Stimulated activated memory B cell treated with anti-CD40 and anti-IgM and Interleukin-4, amounts not matched to agents 10 μg/mL and 1 μg/mL and 100 μg/mL, for 72 hours (primary cell): Measurements from ENCODE around the gene CCDC148.

Experiments used
- ATAC-seq: fragments of 150-1000 bp; cut with Tn5 transposase; 2 replicates; pipeline ENCODE4 v1.10.0; 2021
- H3K27ac Mint-ChIP-seq: one replicate; pipeline ENCODE4 v1.8.0; 2022; ENCODE audit warnings: mild to moderate bottlenecking, mixed read lengths
- H3K27me3 Mint-ChIP-seq: one replicate; pipeline ENCODE4 v1.8.0; 2022; ENCODE audit warnings: mixed read lengths
- H3K36me3 Mint-ChIP-seq: one replicate; pipeline ENCODE4 v1.8.0; 2022; ENCODE audit warnings: mixed read lengths
- H3K4me1 Mint-ChIP-seq: one replicate; pipeline ENCODE4 v1.8.0; 2022; ENCODE audit warnings: mixed read lengths
- H3K4me3 Mint-ChIP-seq: one replicate; pipeline ENCODE4 v1.8.0; 2022; ENCODE audit warnings: mild to moderate bottlenecking, moderate library complexity, mixed read lengths
- H3K9me3 Mint-ChIP-seq: one replicate; pipeline ENCODE4 v1.8.0; 2022; ENCODE audit warnings: mixed read lengths

Gene CCDC148

DNA sequence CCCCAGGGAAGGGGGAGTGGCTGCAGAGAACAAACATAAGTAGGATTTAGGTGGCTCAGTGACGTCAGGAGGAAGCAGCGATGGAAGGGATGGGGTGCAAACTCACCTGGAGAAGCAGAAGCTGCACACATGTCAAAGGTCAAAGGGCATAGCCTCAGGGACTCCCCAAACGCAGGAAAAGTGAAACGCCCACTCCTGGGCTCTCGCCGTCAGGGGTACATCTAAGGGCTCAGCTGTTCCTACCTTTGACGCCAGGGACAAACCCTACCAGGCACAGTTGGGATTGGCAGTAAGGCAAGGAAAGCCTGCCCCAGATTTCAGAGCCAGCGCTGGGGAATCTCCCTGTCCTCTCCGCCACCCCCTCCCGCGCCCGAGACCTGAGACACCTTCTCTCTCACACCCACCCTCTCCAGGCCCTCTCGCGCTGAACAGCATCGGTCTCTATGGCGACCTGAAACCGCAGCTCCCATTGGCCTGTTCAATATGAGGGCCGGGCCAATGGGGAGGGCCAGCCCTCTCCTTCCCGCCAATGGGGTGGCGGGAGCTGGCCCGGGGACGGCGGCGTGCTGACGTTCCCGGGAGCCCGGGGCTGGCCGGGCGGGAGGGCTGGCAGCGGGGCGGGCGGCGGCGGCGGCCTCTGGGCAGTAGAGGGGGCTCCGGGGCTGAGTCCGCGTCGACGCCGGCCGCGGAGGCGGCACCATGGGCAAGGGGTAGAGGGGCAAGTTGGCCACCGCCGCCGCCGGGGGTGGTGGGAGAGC lies at the start of gene CCDC148, which contains the start of gene PKP4:
Gene CCDC148, minus strand, starts transcription at position 445 of the 758 bp plus-strand sequence. Its CDS starts 314 bp downstream, at position 131.
Gene PKP4, plus strand, starts transcription at position 644 of the 758 bp plus-strand sequence. CDS start 76,233 bp downstream, outside the sequence.
- Mint-ChIP-seq H3K4me1 (peaks cover 9% of the 10 kb centered on the region), H3K9me3 (no peaks in the 10 kb centered on the region), H3K27ac (peak within 1 kb of the TSS; percentile 47), H3K4me3 (peak within 1 kb of the TSS; percentile 95), H3K27me3 (peaks cover 23% of the 10 kb centered on the region), H3K36me3 (no peaks in the 10 kb centered on the region)
- peak; percentile 99 for ATAC-seq

DNA sequence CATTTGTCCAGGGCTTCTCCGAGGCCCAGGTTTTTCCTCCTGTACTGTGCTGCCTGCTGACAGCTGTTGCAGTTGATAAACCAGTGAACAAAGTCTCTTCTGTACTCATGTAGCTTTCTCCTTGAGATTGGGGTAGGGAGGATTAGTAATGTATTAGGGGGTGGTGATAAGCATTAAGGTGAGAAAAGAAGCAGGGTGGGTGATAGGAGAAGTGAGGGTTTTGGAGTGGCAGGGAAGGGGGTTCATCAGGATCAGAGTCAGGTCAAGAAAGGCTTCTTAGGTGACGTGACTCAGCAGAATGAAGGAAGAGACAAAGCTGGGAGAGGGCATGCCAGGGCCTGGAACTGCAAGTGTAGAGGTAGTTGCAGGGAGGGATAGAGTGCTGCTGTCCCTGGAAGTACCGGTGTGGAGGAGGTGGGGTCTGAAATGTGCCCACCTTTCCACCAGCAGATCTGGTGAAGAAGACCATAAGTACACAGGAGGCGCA lies 48.9 kb upstream of the CCDC148 start:
- H3K27me3 Mint-ChIP-seq = no peaks in the 10 kb centered on the region
- H3K4me1 Mint-ChIP-seq = no peaks in the 10 kb centered on the region
- H3K4me3 Mint-ChIP-seq = no peak overlapping the region
- no peak overlapping the region for H3K27ac Mint-ChIP-seq
- no peak for ATAC-seq
- no peaks in the 10 kb centered on the region for H3K9me3 Mint-ChIP-seq
- no peaks in the 10 kb centered on the region for H3K36me3 Mint-ChIP-seq

DNA sequence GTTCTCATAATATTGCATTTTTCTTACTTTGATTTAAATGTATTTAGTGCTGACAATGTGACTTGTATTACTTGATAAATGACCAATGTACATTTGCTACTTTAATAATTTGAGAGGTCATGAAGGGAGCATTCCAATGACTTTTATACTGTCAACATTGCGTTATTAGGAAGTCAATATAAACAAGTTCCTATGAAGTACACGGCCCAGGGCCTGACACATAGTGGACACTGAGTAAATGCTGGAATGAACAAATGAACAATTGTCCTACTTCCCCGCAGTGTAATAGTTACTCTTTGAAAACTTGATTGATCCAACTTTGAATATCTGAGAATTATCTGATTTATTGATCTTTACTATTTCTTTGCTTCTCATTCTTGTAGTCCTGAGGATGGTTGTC lies 47.5 kb upstream of the CCDC148 start:
- Mint-ChIP-seq H3K4me3 (no peak overlapping the region), H3K27ac (no peak overlapping the region), H3K9me3 (no peaks in the 10 kb centered on the region), H3K36me3 (no peaks in the 10 kb centered on the region), H3K27me3 (no peaks in the 10 kb centered on the region), H3K4me1 (no peaks in the 10 kb centered on the region)
- no peak for ATAC-seq

DNA sequence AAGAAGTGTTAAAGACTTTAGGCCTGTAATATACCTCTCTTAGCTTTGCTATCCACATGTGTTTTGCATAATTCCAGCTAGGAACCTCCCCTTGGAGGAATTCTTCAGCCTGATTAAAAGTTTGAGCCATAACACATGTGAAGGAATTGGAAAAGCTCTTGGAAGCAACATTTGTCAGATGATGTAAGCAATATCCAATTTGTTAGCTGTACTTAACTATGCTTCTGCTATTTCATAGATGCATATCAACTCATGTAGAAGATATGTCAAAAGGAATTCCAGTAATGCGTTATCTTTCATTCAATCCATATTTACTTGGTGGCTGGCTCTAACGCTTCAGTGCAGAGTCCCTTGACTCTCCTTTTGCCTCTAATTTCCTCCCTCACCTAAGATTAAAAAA lies 46.4 kb upstream of the CCDC148 start:
- ATAC-seq = no peak
- no peaks in the 10 kb centered on the region for H3K36me3 Mint-ChIP-seq
- H3K9me3 Mint-ChIP-seq = no peaks in the 10 kb centered on the region
- H3K27ac Mint-ChIP-seq = no peak overlapping the region
- no peaks in the 10 kb centered on the region for H3K27me3 Mint-ChIP-seq
- H3K4me3 Mint-ChIP-seq = no peak overlapping the region
- H3K4me1 Mint-ChIP-seq = no peaks in the 10 kb centered on the region

DNA sequence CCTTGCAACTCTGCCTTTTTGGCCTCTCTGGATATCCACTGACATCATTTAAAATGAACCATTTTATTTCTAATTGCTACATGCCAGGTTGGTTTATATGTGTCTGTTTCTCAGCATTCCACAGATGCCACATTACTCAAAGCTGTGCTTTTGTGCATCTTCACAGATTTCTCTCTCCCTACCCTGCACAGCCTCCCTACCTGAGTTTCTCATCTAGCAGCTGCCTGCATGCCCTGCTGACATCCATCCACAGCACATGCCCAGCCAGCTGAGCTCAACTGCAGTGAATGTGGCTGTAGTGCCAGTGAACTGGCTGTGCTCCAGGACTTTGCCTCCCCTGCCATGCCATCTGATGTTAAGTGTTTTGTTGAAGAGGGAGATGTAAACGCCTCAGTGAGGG lies 44.7 kb upstream of the CCDC148 start:
- Mint-ChIP-seq H3K27ac (no peak overlapping the region), H3K9me3 (no peaks in the 10 kb centered on the region), H3K4me1 (no peaks in the 10 kb centered on the region), H3K4me3 (no peak overlapping the region), H3K27me3 (no peaks in the 10 kb centered on the region), H3K36me3 (no peaks in the 10 kb centered on the region)
- ATAC-seq = peak; percentile 5

DNA sequence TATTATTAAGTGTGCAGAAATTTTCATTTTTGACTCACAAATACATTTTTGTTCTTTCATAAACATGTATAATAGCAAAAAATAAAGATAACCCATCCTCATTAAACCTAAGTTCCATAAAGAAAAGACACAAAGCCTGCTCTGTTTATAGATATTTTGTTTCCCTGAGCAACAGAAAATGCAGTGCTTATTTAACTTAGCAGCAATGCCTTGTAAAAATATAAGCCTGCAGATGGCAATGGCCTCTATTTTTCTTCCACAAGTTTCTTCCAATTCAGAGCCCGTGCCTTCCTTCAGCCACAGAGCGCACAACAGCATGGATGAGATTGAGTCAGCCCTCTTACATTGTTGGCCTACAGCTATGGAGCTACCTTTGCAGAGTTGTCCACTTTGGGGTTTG lies 43.8 kb upstream of the CCDC148 start:
- H3K4me3 Mint-ChIP-seq = no peak overlapping the region
- no peaks in the 10 kb centered on the region for H3K4me1 Mint-ChIP-seq
- no peak overlapping the region for H3K27ac Mint-ChIP-seq
- no peaks in the 10 kb centered on the region for H3K9me3 Mint-ChIP-seq
- H3K36me3 Mint-ChIP-seq = no peaks in the 10 kb centered on the region
- H3K27me3 Mint-ChIP-seq = no peaks in the 10 kb centered on the region
- no peak for ATAC-seq

DNA sequence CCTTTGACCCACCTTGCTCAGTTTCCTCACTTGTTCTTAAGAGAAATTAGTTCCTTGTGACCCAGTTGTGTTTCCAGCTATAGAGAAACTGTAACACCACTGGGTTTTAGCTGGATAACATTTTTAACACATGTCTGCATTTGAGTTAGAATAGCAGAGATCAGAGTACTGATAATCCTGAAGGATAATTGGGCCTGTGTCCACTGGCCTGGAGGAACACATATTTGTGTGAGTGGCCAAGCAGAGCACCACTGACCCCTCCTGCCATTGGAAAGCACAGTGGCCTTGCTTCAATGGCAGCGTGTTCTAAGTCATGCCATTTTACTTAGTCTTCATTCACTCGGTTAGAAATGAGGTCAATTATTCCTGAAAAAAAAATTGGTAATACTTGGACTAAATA lies 42.8 kb upstream of the CCDC148 start:
- no peaks in the 10 kb centered on the region for H3K27me3 Mint-ChIP-seq
- H3K36me3 Mint-ChIP-seq = no peaks in the 10 kb centered on the region
- H3K4me1 Mint-ChIP-seq = no peaks in the 10 kb centered on the region

DNA sequence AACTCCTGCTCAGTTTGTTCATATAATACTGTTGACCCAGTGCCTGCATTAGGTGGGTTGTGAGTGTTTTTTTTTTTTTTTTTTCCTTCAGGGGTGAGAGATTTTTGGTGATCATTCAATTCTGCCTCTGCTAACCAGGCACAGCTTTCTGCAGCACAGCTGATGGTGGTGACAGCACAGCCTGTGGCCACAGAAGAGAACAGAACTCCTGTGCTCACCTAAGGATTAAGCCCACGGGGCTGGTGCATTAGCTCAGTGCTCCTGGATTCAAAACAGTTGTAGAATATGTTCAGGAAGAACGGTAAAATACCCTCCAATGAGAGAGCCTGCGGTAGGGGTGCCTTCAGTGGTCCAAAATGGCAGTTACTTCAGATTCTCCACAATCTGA lies 42.2 kb upstream of the CCDC148 start:
- Mint-ChIP-seq H3K27ac (no peak overlapping the region), H3K9me3 (no peaks in the 10 kb centered on the region), H3K36me3 (no peaks in the 10 kb centered on the region), H3K27me3 (no peaks in the 10 kb centered on the region), H3K4me1 (no peaks in the 10 kb centered on the region), H3K4me3 (no peak overlapping the region)
- ATAC-seq = no peak

More for the DNA sequence above, 42.8 kb upstream of the CCDC148 start:
- Mint-ChIP-seq H3K27ac (no peak overlapping the region), H3K9me3 (no peaks in the 10 kb centered on the region), H3K4me3 (no peak overlapping the region)
- no peak for ATAC-seq

DNA sequence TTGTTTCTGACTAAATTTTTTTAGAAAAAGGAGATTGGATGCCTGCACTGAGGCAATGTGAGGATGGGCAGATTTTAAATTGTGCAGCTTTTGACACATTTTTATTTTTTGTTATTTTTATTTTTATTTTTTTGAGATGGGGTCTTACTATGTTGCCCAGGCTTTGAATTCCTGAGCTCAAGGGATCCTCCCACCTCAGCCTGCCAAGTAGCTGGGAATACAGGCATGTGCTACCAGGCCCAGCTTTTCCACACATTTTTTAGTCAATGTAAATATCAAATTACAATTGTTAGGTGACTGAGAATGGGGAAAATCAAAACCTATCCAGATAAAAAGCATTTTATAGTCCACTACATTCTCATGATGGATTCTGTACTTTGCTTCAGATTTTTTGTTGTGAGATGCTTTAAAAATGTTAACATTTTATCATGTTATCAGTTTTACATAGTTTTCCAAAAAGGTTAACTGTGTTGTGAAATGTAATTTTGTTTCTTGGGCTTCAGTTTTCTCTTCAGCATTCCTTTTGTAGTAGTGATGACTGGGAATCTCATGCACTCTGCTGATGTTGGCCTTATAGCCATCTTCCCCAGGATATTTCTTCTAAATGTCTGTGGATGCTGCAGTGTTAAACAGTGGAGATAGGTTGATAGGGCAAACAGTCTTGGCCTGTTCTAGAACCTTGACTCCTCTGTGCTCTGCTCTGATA lies 41.6 kb upstream of the CCDC148 start:
- no peak overlapping the region for H3K4me3 Mint-ChIP-seq
- no peaks in the 10 kb centered on the region for H3K27me3 Mint-ChIP-seq
- H3K36me3 Mint-ChIP-seq = no peaks in the 10 kb centered on the region
- no peaks in the 10 kb centered on the region for H3K4me1 Mint-ChIP-seq
- no peak overlapping the region for H3K27ac Mint-ChIP-seq
- H3K9me3 Mint-ChIP-seq = no peaks in the 10 kb centered on the region
- no peak for ATAC-seq

DNA sequence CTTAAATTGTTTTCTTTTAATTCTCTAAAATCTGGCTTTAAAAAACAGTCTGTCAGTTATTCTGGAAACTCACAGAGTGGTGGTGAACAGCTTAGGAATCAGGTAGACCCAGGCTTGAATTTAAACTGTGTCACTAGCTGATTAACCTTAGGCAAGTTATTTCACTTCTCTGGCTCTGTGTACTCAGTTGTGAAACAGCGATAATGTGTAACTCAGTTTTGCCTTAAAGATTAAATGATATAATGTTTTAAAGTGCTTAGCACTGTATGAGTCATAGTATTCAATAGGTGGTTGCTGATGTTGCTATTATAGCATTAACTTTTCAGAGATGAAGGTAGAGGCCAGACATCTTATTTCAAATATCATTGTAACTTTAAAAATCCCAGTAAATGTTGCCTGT lies 40.9 kb upstream of the CCDC148 start:
- Mint-ChIP-seq H3K36me3 (no peaks in the 10 kb centered on the region), H3K4me1 (no peaks in the 10 kb centered on the region), H3K27ac (no peak overlapping the region), H3K27me3 (no peaks in the 10 kb centered on the region), H3K9me3 (no peaks in the 10 kb centered on the region), H3K4me3 (no peak overlapping the region)
- ATAC-seq = no peak

DNA sequence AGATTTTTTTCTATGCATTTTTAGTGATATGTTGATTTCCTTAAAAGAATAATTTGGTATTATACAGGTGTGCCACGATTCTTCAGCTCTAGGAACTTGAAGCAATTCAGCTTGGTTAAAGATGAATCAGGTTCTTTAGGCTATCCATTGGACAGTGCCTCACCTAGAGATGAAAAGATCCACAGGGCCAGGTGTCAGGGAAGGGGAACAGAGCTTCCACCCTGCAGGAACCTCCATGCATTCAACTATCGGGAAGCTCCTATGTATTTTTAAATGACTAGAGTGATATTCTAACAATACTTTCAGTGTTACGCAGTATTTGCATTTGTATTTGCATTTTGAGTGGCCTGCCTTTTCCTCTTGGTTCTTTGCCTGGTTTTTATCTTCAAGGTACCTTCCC lies 40.4 kb upstream of the CCDC148 start:
- Mint-ChIP-seq H3K9me3 (no peaks in the 10 kb centered on the region), H3K36me3 (no peaks in the 10 kb centered on the region), H3K4me1 (no peaks in the 10 kb centered on the region), H3K27ac (no peak overlapping the region), H3K4me3 (no peak overlapping the region), H3K27me3 (no peaks in the 10 kb centered on the region)
- ATAC-seq = no peak

DNA sequence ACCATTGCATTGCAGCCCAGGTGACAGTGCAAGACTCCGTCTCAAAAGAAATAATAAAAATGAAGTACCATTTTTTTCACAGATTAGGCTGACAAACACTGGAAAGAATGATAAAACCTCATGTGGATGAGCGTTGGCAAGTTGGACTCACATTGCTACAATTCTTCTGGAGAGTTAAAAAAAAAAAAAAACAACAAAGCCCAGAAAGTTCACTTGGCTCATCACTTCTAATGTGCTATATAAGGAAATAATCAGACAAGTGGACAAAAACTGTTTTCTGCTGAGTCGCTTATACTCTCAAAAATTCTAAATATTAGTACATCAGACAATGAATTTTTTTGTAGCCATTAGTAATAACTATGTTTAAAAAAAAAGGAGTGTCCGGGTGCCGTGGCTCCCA lies 38.6 kb upstream of the CCDC148 start:
- Mint-ChIP-seq H3K4me3 (no peak overlapping the region), H3K9me3 (no peaks in the 10 kb centered on the region), H3K4me1 (no peaks in the 10 kb centered on the region), H3K36me3 (no peaks in the 10 kb centered on the region), H3K27me3 (no peaks in the 10 kb centered on the region), H3K27ac (no peak overlapping the region)
- ATAC-seq = no peak

DNA sequence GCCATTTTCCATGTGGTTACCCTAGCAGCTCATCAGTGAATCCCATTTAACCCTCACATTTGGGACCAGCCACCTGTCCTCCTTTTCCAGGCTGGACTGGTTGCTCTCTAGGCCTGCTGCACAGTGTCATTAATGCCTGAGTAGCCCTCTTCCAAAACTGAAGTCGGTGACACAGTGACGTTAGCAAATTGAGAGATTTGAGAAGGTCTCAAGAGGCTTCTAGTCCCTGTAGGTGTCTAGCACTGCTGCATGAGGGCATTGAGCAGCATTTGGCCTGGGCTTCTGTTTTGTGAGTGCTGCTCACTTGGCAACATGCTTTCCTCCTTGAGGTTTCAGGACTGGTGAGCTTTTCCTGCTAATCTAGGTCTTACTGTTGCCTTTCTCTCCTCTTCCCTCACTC lies 36.9 kb upstream of the CCDC148 start:
- no peaks in the 10 kb centered on the region for H3K9me3 Mint-ChIP-seq
- no peak for ATAC-seq
- no peak overlapping the region for H3K4me3 Mint-ChIP-seq
- no peak overlapping the region for H3K27ac Mint-ChIP-seq
- no peaks in the 10 kb centered on the region for H3K4me1 Mint-ChIP-seq
- no peaks in the 10 kb centered on the region for H3K27me3 Mint-ChIP-seq
- H3K36me3 Mint-ChIP-seq = no peaks in the 10 kb centered on the region

DNA sequence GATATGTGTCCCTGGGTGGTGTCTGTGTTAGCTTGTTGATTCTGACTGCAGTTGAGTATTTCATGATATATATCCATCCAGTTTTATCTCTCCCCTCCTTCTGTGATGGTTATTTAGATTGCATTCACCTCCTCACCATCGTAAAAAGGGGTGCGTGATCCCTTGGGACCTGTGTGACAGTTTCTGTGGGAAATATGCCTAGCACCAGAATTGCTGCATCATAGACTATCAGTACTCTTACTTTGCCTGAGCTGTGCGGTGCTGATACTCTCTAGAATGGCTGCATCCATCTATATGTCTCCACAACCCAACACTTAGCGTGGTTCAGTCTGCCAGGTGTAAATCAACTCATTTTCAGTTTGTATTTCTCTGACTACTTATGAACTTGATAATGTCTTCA lies 34.5 kb upstream of the CCDC148 start:
- Mint-ChIP-seq H3K36me3 (no peaks in the 10 kb centered on the region), H3K27ac (no peak overlapping the region), H3K27me3 (no peaks in the 10 kb centered on the region), H3K4me1 (no peaks in the 10 kb centered on the region), H3K9me3 (no peaks in the 10 kb centered on the region), H3K4me3 (no peak overlapping the region)
- ATAC-seq = no peak

DNA sequence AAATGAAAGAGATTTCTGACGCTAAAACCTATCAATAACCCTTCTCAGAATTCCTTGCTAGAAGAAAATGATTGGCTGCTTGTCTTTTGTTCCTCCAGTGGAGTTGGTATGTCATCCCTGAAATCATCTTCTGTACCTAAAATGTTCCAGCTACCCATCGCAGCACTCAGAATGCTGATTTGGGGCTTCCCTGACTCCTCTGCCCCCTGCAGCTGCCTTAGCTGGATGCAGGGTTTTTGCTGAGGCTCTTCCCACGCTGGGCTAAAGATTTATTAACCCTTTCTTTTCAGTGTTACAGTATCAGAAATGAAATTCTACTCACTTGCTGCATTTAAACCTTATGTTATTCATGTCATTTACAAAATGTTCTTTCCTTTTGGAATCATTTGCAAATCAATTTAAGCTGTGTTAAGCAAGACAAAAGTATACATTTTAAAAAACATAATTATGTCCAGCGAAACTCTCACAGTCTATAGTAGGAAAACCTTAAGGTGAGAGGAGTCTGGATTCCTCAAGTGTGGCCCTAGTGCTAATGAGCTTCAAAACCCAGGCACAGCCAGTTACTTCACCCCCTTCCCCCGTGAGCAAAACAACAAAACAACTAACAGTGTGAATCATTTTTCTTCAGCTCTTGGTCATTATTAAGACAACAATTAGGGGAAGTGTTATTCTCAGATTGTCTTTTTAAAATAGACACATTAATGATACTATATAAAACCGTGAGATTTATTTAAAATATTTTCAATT lies 33.0 kb upstream of the CCDC148 start:
- ATAC-seq = no peak
- H3K36me3 Mint-ChIP-seq = no peaks in the 10 kb centered on the region
- no peaks in the 10 kb centered on the region for H3K9me3 Mint-ChIP-seq
- H3K27me3 Mint-ChIP-seq = no peaks in the 10 kb centered on the region
- no peak overlapping the region for H3K4me3 Mint-ChIP-seq
- no peak overlapping the region for H3K27ac Mint-ChIP-seq
- H3K4me1 Mint-ChIP-seq = no peaks in the 10 kb centered on the region
